ENCODE data around the gene TNKS1BP1. TPM values are rescaled to one million over a fixed set of nuclear protein-coding genes. Genes with fewer than 3 reads are reported as not detected.
A peak's percentile ranks its signal among the peaks of the same experiment; 100 is the strongest.

The TNKS1BP1 gene
- total RNA-seq, 1 donor from 2014 or later = 122 TPM

DNA sequence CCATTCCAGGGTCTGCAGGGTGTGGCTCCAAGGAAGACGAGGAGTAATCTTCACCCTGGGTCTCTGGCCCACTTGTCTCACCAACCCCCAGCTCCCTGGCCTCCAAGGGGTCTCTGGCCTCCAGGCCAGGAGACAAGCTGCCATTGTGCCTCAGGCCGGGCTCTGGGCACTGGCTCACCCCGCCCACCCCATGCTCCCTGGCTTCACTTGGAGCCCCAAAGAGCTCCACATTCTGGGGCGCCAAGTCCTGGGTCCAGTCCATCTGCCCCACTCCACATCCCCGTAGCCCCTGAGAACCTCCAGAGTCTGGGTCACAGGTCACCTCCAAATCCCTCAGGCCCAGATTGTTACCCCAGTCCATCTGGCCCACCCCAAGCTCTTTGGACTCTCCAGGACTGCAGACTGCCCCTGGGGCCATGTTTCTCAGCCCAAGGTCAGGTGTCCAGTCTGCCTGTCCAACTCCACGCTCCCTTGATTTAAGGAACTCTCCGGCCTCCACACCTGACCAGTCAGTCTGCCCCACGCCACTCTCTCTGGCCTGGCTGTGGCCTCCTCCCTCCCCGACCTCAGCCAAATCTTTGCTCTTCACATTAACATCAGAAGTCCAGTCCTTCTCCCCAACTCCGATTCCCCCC lies 16.2 kb downstream of the TNKS1BP1 start:
- TF ChIP-seq, protein P1, sequence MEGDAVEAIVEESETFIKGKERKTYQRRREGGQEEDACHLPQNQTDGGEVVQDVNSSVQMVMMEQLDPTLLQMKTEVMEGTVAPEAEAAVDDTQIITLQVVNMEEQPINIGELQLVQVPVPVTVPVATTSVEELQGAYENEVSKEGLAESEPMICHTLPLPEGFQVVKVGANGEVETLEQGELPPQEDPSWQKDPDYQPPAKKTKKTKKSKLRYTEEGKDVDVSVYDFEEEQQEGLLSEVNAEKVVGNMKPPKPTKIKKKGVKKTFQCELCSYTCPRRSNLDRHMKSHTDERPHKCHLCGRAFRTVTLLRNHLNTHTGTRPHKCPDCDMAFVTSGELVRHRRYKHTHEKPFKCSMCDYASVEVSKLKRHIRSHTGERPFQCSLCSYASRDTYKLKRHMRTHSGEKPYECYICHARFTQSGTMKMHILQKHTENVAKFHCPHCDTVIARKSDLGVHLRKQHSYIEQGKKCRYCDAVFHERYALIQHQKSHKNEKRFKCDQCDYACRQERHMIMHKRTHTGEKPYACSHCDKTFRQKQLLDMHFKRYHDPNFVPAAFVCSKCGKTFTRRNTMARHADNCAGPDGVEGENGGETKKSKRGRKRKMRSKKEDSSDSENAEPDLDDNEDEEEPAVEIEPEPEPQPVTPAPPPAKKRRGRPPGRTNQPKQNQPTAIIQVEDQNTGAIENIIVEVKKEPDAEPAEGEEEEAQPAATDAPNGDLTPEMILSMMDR (IDR thresholded peaks at IDR 0.05; ENCODE audit: unreplicated experiment) = no peak
- peak overlapping the region; percentile 56 for H3K4me3 Mint-ChIP-seq (ENCODE audit: unreplicated experiment)
- peaks cover 43% of the 10 kb centered on the region for H3K36me3 Mint-ChIP-seq (ENCODE audit: low read depth, unreplicated experiment)
- H3K27ac Mint-ChIP-seq (ENCODE audit: unreplicated experiment) = no peak overlapping the region
- H3K9me3 Mint-ChIP-seq (ENCODE audit: unreplicated experiment) = no peaks in the 10 kb centered on the region
- peaks cover 13% of the 10 kb centered on the region for H3K27me3 Mint-ChIP-seq (ENCODE audit: unreplicated experiment)
- H3K4me1 Mint-ChIP-seq (ENCODE audit: unreplicated experiment) = peaks cover 43% of the 10 kb centered on the region
- no peak for DNase-seq (ENCODE audit: low spot score)

DNA sequence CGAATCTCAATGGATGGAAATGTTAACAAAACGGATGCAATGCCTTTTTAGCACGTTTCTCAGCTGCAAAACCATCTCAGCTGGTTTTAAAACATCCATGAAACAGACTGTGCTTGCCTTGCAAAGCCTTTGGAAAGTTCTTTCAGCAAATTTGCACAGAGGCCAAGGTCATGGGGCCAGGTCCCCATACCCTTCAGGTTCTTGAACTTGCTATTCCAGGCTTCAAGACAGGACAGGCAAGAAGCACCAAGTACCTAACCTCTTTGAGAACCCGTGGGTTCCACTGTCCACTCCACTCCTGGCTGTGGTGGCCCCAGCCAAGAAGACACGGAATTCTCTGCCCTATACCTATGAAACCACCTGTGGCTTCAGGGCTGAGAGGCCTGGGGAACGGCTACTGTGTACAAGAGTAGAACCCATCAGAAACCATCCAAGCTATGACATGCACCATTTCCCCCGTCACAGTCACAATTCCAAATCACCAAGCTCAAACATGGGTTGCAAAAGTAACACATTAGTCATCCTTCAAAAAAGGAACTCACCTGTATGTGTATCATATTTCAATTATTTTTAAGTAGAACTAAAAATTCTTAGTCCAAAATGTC lies 17.0 kb downstream of the TNKS1BP1 start:
- Mint-ChIP-seq H3K4me3 (ENCODE audit: unreplicated experiment) (peak overlapping the region; percentile 65), H3K4me1 (ENCODE audit: unreplicated experiment) (peaks cover 45% of the 10 kb centered on the region), H3K36me3 (ENCODE audit: low read depth, unreplicated experiment) (peaks cover 50% of the 10 kb centered on the region), H3K9me3 (ENCODE audit: unreplicated experiment) (no peaks in the 10 kb centered on the region), H3K27me3 (ENCODE audit: unreplicated experiment) (peaks cover 13% of the 10 kb centered on the region), H3K27ac (ENCODE audit: unreplicated experiment) (no peak overlapping the region)
- DNase-seq (ENCODE audit: low spot score) = no peak
- TF ChIP-seq, protein P1 (IDR thresholded peaks at IDR 0.05; ENCODE audit: unreplicated experiment) = no peak

GRCh38 chr11:57306940-57307565 lies 17.7 kb downstream of the TNKS1BP1 start:
- H3K4me1 Mint-ChIP-seq (ENCODE audit: unreplicated experiment) = peaks cover 40% of the 10 kb centered on the region
- DNase-seq (ENCODE audit: low spot score) = no peak
- TF ChIP-seq, protein P1 (IDR thresholded peaks at IDR 0.05; ENCODE audit: unreplicated experiment) = no peak
- H3K36me3 Mint-ChIP-seq (ENCODE audit: low read depth, unreplicated experiment) = peaks cover 49% of the 10 kb centered on the region
- peaks cover 13% of the 10 kb centered on the region for H3K27me3 Mint-ChIP-seq (ENCODE audit: unreplicated experiment)
- no peak overlapping the region for H3K4me3 Mint-ChIP-seq (ENCODE audit: unreplicated experiment)
- no peaks in the 10 kb centered on the region for H3K9me3 Mint-ChIP-seq (ENCODE audit: unreplicated experiment)
- no peak overlapping the region for H3K27ac Mint-ChIP-seq (ENCODE audit: unreplicated experiment)

- Mint-ChIP-seq H3K4me3 (ENCODE audit: unreplicated experiment) (no peak overlapping the region), H3K4me1 (ENCODE audit: unreplicated experiment) (peaks cover 39% of the 10 kb centered on the region), H3K36me3 (ENCODE audit: low read depth, unreplicated experiment) (peaks cover 51% of the 10 kb centered on the region), H3K9me3 (ENCODE audit: unreplicated experiment) (no peaks in the 10 kb centered on the region), H3K27me3 (ENCODE audit: unreplicated experiment) (peaks cover 13% of the 10 kb centered on the region), H3K27ac (ENCODE audit: unreplicated experiment) (peak overlapping the region; percentile 80)
- TF ChIP-seq, protein P1 (IDR thresholded peaks at IDR 0.05; ENCODE audit: unreplicated experiment) = no peak
- no peak for DNase-seq (ENCODE audit: low spot score)
Measured at GRCh38 chr11:57306161-57306876, 18.4 kb downstream of the TNKS1BP1 start.

All from endothelial cell (in vitro differentiated cells).